Fibroblast of pulmonary artery (primary cell): ENCODE data around the gene BRF1.
"Not testable (repeated sequence)": the region's sequence is repeated elsewhere in the genome, so short reads cannot be mapped to it uniquely, and the experiment has no call there.

Source experiments
- DNase-seq: peaks from one replicate; pipeline ENCODE4 v3.0.0-alpha.2; 2010; ENCODE audit warnings: low read depth
- H3K4me3 ChIP-seq: replicated peaks from 2 replicates; pipeline ENCODE4 v1.5.1; 2011; ENCODE audit warnings: low read depth, mild to moderate bottlenecking, control low read depth, low read length, moderate library complexity
- TF ChIP-seq, protein P1 (sequence below): IDR thresholded peaks from 2 replicates; pipeline ENCODE4 v1.5.1; 2011; ENCODE audit warnings: mild to moderate bottlenecking, control low read depth, low read length, inconsistent platforms; ENCODE audit errors: missing control alignments

Gene BRF1

DNA sequence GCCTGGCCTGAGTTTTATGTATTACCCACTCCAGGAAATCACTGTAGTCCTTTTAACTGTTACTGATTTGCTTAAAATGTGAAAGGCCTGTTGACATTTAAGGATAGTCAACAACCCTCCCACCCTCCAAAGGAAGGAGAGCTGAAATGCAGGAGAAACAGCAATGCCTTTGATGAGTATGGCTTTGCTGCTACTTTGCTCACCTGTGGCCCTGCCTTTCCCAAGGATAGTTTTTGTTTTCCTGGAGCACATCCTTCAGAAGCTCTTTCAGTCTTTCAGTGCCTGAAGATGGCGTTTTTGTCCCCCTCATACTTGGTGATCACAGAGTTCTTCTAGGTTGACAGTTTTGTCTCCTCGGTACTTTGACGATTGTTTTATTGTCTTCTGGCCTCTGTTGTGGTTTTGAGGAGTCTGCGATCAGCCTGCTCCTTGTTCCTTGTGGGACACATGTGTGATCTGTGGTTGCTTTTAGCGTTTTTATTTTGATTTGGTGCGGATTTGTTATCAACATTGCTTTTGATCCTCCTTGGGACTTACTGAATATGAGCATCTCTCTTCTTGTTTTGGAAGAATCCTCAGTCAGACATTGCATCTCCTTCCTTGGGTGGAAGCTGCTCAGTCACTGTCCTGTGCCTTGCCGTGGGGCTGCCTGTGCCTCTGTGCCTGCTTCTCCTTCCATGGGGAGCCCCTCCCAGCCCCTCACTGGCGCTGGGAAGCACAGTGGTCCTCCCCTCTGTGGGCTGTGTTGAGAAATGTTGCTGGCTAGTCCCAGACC lies 31.0 kb upstream of the BRF1 start:
- H3K4me3 ChIP-seq: no peak overlapping the region
- no peak for DNase-seq
- TF ChIP-seq, protein P1, sequence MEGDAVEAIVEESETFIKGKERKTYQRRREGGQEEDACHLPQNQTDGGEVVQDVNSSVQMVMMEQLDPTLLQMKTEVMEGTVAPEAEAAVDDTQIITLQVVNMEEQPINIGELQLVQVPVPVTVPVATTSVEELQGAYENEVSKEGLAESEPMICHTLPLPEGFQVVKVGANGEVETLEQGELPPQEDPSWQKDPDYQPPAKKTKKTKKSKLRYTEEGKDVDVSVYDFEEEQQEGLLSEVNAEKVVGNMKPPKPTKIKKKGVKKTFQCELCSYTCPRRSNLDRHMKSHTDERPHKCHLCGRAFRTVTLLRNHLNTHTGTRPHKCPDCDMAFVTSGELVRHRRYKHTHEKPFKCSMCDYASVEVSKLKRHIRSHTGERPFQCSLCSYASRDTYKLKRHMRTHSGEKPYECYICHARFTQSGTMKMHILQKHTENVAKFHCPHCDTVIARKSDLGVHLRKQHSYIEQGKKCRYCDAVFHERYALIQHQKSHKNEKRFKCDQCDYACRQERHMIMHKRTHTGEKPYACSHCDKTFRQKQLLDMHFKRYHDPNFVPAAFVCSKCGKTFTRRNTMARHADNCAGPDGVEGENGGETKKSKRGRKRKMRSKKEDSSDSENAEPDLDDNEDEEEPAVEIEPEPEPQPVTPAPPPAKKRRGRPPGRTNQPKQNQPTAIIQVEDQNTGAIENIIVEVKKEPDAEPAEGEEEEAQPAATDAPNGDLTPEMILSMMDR: no peak

DNA sequence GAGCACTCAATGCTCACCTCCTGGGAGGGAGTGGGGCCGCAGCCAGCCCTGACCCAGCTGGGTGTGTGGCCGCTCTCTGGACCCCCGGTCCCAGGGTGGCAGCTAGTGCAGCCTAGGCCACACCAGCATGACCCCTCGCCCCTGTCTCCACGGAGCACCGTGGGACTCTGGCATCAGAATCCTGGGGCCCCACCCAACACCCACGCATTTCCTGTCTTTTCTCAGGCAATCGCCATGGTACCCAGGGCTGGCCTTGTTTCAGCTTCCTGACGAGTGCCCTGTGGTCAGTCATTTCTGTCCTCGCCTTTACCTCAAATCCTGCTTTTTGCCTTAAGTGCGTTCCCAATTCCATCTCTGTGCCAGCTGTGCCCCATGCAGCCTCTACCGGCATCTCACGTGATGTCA lies 29.7 kb upstream of the BRF1 start:
- peak; percentile 69 for DNase-seq
- no peak overlapping the region for H3K4me3 ChIP-seq
- TF ChIP-seq, protein P1: no peak

DNA sequence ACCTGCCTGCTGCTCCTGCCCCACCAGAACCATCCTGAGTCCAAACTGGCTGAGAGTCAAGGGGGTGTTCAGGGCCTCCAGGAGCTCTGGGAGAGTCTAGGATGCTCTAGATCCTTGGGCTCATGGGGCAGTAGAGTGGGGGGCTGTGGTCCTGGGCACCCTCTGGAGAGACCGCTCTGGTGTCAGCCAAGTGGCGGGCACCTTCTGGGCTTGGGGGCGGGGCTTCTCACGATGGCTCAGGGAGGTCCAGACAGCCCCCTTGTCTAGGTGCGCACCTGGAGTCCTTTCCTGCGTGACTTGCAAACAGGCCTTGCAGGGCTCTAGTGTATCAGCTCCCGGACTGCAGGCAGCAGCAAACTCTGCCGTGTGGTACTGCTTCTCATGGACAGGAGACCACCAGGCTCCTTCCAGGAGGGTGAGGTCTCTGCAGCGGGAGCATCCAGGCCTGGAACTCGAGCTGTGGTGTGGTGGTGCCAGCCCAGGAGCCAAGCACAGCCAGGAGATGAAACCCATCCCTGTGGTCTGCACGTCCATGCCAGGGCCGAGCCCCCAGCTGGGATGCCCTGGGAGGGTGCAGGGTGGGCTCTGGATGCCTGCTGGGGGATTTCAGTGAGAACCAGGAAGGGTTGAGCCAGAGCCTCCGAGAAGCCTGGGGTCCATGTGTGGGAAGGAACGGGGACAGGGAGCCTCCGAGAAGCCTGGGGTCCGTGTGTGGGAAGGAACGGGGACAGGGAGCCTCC lies 28.8 kb upstream of the BRF1 start:
- H3K4me3 ChIP-seq: no peak overlapping the region
- DNase-seq: no peak
- TF ChIP-seq, protein P1: no peak

DNA sequence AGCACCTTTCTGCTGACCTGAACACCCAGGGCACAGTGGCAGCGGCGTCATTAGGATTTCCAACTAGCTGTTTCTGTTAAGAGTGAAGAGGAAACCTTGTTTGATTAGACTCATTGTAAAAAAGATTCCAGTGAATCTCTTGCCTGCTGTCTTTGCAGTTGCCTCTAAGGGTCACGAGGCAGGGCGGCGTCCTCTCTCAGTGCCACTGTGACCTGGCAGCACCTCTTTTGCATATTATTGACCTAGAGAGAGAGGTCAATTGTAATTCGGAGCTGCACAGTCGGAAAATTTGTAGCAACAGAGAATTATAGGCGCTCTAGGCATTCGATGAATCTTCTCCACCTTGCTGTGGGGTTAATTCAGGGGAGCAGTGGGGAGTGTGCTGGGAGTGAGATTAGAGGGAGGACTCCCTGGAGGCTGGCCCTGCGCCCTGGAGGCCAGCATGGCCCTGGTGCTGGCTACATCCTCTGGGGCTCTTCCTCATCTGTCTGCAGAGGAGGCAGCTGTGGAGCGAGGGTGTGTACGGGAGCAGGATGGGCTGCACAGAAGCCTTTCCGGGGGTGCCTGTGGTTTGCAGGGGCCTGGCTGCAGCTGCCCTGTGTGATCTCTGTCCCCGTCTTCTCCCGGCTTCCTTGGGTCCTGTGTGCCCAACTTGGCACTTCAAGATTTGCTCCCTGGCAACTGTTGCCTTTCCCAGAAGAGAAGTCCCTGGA lies 28.0 kb upstream of the BRF1 start:
- DNase-seq: no peak
- TF ChIP-seq, protein P1: no peak
- no peak overlapping the region for H3K4me3 ChIP-seq

DNA sequence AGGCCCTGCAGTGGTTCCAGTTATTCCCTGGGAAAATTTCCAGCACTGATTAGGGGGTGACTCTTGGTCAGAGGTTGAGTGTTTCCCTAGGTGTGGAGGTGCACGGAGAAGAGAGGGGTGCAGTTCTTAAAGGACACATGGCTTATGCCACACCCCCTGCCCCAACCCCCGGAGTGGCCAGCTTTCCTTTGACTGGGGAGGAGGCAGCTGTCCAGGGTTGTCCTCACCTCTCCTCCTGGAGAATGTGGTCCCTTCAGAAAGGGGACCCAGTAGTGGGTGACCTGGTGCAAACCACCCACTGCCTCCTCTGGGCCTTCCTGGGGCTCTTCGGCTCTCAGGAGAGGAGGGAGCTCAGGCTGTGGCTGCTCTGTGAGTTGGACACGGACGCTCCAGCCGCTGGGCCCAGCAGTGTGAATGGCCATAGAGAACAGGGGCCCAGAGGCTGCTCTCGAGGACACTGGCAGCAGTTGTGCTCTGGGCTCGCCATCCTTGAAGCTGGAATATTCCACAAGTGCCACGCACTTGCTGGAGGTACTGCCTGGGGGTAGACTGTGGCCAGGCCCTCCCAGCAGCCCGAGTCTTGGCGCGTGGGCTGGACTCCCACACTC lies 27.4 kb upstream of the BRF1 start:
- TF ChIP-seq, protein P1: no peak
- H3K4me3 ChIP-seq: no peak overlapping the region
- no peak for DNase-seq

DNA sequence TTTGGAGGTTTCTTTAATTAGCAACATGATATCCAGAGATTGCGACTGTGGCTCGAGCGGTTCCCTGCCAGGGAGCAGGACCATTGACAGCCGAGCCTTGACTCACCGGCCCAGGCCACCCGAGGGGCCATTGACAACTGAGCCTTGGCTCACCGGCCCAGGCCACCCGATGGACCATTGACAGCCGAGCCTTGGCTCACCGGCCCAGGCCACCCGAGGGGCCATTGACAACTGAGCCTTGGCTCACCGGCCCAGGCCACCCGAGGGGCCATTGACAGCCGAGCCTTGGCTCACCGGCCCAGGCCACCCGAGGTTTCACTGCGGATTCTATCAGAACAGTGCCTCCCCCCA lies 26.9 kb upstream of the BRF1 start:
- DNase-seq, H3K4me3 ChIP-seq: not testable (repeated sequence)
